SJCRH30 (cell line): ENCODE measurements around the gene AGBL1. TPM values are rescaled to one million over a fixed set of nuclear protein-coding genes. Genes with fewer than 3 reads are reported as not detected.

Source experiments
- DNase-seq, 2 experiments: peaks; one replicate each; pipeline ENCODE4 v3.0.0-alpha.2; 2015 to 2020
- H3K27ac ChIP-seq: fragments of 250-450 bp; sonication (Bioruptor Pico); 2 replicates; pipeline ENCODE4 v1.5.1; 2020; ENCODE audit warnings: mild to moderate bottlenecking, moderate library complexity
- H3K27me3 ChIP-seq: fragments of 250-450 bp; sonication (Bioruptor Pico); 2 replicates; pipeline ENCODE4 v1.5.1; 2020; ENCODE audit warnings: mild to moderate bottlenecking, moderate library complexity
- H3K36me3 ChIP-seq: fragments of 250-450 bp; sonication (Bioruptor Pico); 2 replicates; pipeline ENCODE4 v1.5.1; 2020; ENCODE audit warnings: mild to moderate bottlenecking, moderate library complexity
- H3K4me1 ChIP-seq: fragments of 250-450 bp; sonication (Bioruptor Pico); 2 replicates; pipeline ENCODE4 v1.5.1; 2020; ENCODE audit warnings: mild to moderate bottlenecking, moderate library complexity
- H3K4me3 ChIP-seq: fragments of 250-450 bp; sonication (Bioruptor Pico); 2 replicates; pipeline ENCODE4 v1.5.1; 2020; ENCODE audit warnings: mild to moderate bottlenecking, moderate library complexity
- H3K9me3 ChIP-seq: fragments of 250-450 bp; sonication (Bioruptor Pico); replicated peaks from 2 replicates; pipeline ENCODE4 v1.5.1; 2020; ENCODE audit warnings: mild to moderate bottlenecking, moderate library complexity
- total RNA-seq: library from RNA; depleted of rRNA; stranded (reverse); fragments of >200 nt; shearing (Covaris generic); gene quantifications from 2 replicates; pipeline ENCODE4 v1.2.3, GENCODE V29; 2014

The AGBL1 gene
- total RNA-seq, 1 experiment from 2014 or later = not detected

GRCh38 chr15:86830304-86830703 lies 750.6 kb downstream of the AGBL1 start:
- Histone ChIP-seq H3K36me3 (no peaks in the 10 kb centered on the region), H3K27me3 (no peaks in the 10 kb centered on the region), H3K4me1 (no peaks in the 10 kb centered on the region), H3K9me3 (no peaks in the 10 kb centered on the region), H3K27ac (no peak overlapping the region), H3K4me3 (no peak overlapping the region)
- peak in 1 of 2 experiments; percentile 3 for DNase-seq

- DNase-seq = no peak
- Histone ChIP-seq H3K27me3 (no peaks in the 10 kb centered on the region), H3K9me3 (no peaks in the 10 kb centered on the region), H3K4me1 (peaks cover 11% of the 10 kb centered on the region), H3K36me3 (no peaks in the 10 kb centered on the region), H3K27ac (no peak overlapping the region), H3K4me3 (no peak overlapping the region)
Observed at GRCh38 chr15:86833595-86833994, 753.9 kb downstream of the AGBL1 start.

GRCh38 chr15:86834115-86834863 lies 754.6 kb downstream of the AGBL1 start:
- H3K4me3 ChIP-seq = no peak overlapping the region
- DNase-seq = no peak
- no peaks in the 10 kb centered on the region for H3K27me3 ChIP-seq
- H3K4me1 ChIP-seq = peaks cover 11% of the 10 kb centered on the region
- no peaks in the 10 kb centered on the region for H3K9me3 ChIP-seq
- H3K36me3 ChIP-seq = no peaks in the 10 kb centered on the region
- H3K27ac ChIP-seq = no peak overlapping the region

- peak in 1 of 2 experiments; percentile 58 for DNase-seq
- Histone ChIP-seq H3K27me3 (no peaks in the 10 kb centered on the region), H3K27ac (no peak overlapping the region), H3K4me3 (no peak overlapping the region), H3K4me1 (peaks cover 11% of the 10 kb centered on the region), H3K9me3 (no peaks in the 10 kb centered on the region), H3K36me3 (no peaks in the 10 kb centered on the region)
Observed at GRCh38 chr15:86837294-86838061, 757.8 kb downstream of the AGBL1 start.

- no peaks in the 10 kb centered on the region for H3K27me3 ChIP-seq
- H3K4me1 ChIP-seq = peaks cover 11% of the 10 kb centered on the region
- no peak for DNase-seq
- no peaks in the 10 kb centered on the region for H3K9me3 ChIP-seq
- H3K4me3 ChIP-seq = no peak overlapping the region
- no peaks in the 10 kb centered on the region for H3K36me3 ChIP-seq
- no peak overlapping the region for H3K27ac ChIP-seq
Observed at GRCh38 chr15:86839502-86839901, 759.8 kb downstream of the AGBL1 start.

GRCh38 chr15:86840996-86841395 lies 761.3 kb downstream of the AGBL1 start:
- Histone ChIP-seq H3K4me1 (peaks cover 11% of the 10 kb centered on the region), H3K4me3 (no peak overlapping the region), H3K9me3 (no peaks in the 10 kb centered on the region), H3K36me3 (no peaks in the 10 kb centered on the region), H3K27me3 (no peaks in the 10 kb centered on the region), H3K27ac (no peak overlapping the region)
- DNase-seq = no peak

- H3K4me1 ChIP-seq = peaks cover 10% of the 10 kb centered on the region
- DNase-seq = no peak
- H3K27ac ChIP-seq = no peak overlapping the region
- no peaks in the 10 kb centered on the region for H3K27me3 ChIP-seq
- H3K4me3 ChIP-seq = no peak overlapping the region
- H3K9me3 ChIP-seq = no peaks in the 10 kb centered on the region
- no peaks in the 10 kb centered on the region for H3K36me3 ChIP-seq
Observed at GRCh38 chr15:86842199-86842598, 762.5 kb downstream of the AGBL1 start.

- Histone ChIP-seq H3K27me3 (no peaks in the 10 kb centered on the region), H3K4me1 (no peaks in the 10 kb centered on the region), H3K4me3 (no peak overlapping the region), H3K36me3 (no peaks in the 10 kb centered on the region), H3K27ac (no peak overlapping the region), H3K9me3 (no peaks in the 10 kb centered on the region)
- no peak for DNase-seq
Observed at GRCh38 chr15:86846036-86846435, 766.4 kb downstream of the AGBL1 start.

- Histone ChIP-seq H3K27me3 (no peaks in the 10 kb centered on the region), H3K36me3 (no peaks in the 10 kb centered on the region), H3K4me3 (no peak overlapping the region), H3K27ac (no peak overlapping the region), H3K4me1 (no peaks in the 10 kb centered on the region), H3K9me3 (no peaks in the 10 kb centered on the region)
- DNase-seq = no peak
Observed at GRCh38 chr15:86849136-86849535, 769.5 kb downstream of the AGBL1 start.

GRCh38 chr15:86849558-86850285 lies 770.1 kb downstream of the AGBL1 start:
- Histone ChIP-seq H3K4me1 (no peaks in the 10 kb centered on the region), H3K4me3 (no peak overlapping the region), H3K36me3 (no peaks in the 10 kb centered on the region), H3K27me3 (no peaks in the 10 kb centered on the region), H3K9me3 (no peaks in the 10 kb centered on the region), H3K27ac (no peak overlapping the region)
- no peak for DNase-seq

GRCh38 chr15:86850939-86851338 lies 771.3 kb downstream of the AGBL1 start:
- no peak for DNase-seq
- Histone ChIP-seq H3K36me3 (no peaks in the 10 kb centered on the region), H3K9me3 (no peaks in the 10 kb centered on the region), H3K27ac (no peak overlapping the region), H3K27me3 (no peaks in the 10 kb centered on the region), H3K4me3 (no peak overlapping the region), H3K4me1 (no peaks in the 10 kb centered on the region)

- Histone ChIP-seq H3K36me3 (no peaks in the 10 kb centered on the region), H3K27me3 (no peaks in the 10 kb centered on the region), H3K4me3 (no peak overlapping the region), H3K27ac (no peak overlapping the region), H3K4me1 (no peaks in the 10 kb centered on the region), H3K9me3 (no peaks in the 10 kb centered on the region)
- no peak for DNase-seq
Observed at GRCh38 chr15:86852741-86853140, 773.1 kb downstream of the AGBL1 start.

- Histone ChIP-seq H3K4me1 (no peaks in the 10 kb centered on the region), H3K9me3 (no peaks in the 10 kb centered on the region), H3K36me3 (no peaks in the 10 kb centered on the region), H3K27ac (no peak overlapping the region), H3K27me3 (no peaks in the 10 kb centered on the region), H3K4me3 (no peak overlapping the region)
- DNase-seq = no peak
Observed at GRCh38 chr15:86854176-86854575, 774.5 kb downstream of the AGBL1 start.

GRCh38 chr15:86855307-86856291 lies 775.9 kb downstream of the AGBL1 start:
- no peaks in the 10 kb centered on the region for H3K27me3 ChIP-seq
- DNase-seq = no peak
- H3K27ac ChIP-seq = no peak overlapping the region
- no peak overlapping the region for H3K4me3 ChIP-seq
- H3K4me1 ChIP-seq = no peaks in the 10 kb centered on the region
- no peaks in the 10 kb centered on the region for H3K9me3 ChIP-seq
- no peaks in the 10 kb centered on the region for H3K36me3 ChIP-seq
